GM10266 (cell line): ENCODE measurements around the gene NOPCHAP1.

ENCODE experiments used
- DNase-seq: peaks from one replicate; pipeline ENCODE4 v3.0.0; 2012; ENCODE audit errors: extremely low spot score
- CTCF ChIP-seq: IDR thresholded peaks from 2 replicates; pipeline ENCODE4 v1.5.1; 2012; ENCODE audit warnings: mild to moderate bottlenecking, low read depth; ENCODE audit not compliant: control insufficient read depth, insufficient read depth; ENCODE audit errors: missing control alignments

NOPCHAP1 gene

GRCh38 chr12:104958001-104958804, 27.9 kb upstream of the NOPCHAP1 start, which contains the start of gene SLC41A2:
Gene SLC41A2 (minus strand): TSS chr12:104958290. CDS start chr12:104928527, 29,763 bp downstream.
- TF ChIP-seq CTCF, result peak; percentile 21

GRCh38 chr12:104958805-104959334, 27.2 kb upstream of the NOPCHAP1 start:
- TF ChIP-seq CTCF, result peak; percentile 25
- no peak for DNase-seq

More at GRCh38 chr12:104958001-104958804, 27.9 kb upstream of the NOPCHAP1 start, which contains the start of gene SLC41A2:
- peak; percentile 95 for DNase-seq

GRCh38 chr12:104959335-104959841, 26.7 kb upstream of the NOPCHAP1 start:
- TF ChIP-seq CTCF, result no peak
- DNase-seq, result no peak

GRCh38 chr12:104960464-104960863, 25.7 kb upstream of the NOPCHAP1 start:
- TF ChIP-seq CTCF, result no peak
- DNase-seq, result no peak

GRCh38 chr12:104963757-104964156, 22.4 kb upstream of the NOPCHAP1 start:
- no peak for DNase-seq
- no peak for TF ChIP-seq CTCF

- no peak for DNase-seq
- TF ChIP-seq CTCF, result no peak
These were observed 21.8 kb upstream of the NOPCHAP1 start for GRCh38 chr12:104964167-104964855.
